NCI-H1694 (cell line): ENCODE results near the gene TGM2.

Source experiments
- DNase-seq: peaks from one replicate; lab custom pipeline; 2025; lab: John Stamatoyannopoulos, UW

Gene TGM2

DNA sequence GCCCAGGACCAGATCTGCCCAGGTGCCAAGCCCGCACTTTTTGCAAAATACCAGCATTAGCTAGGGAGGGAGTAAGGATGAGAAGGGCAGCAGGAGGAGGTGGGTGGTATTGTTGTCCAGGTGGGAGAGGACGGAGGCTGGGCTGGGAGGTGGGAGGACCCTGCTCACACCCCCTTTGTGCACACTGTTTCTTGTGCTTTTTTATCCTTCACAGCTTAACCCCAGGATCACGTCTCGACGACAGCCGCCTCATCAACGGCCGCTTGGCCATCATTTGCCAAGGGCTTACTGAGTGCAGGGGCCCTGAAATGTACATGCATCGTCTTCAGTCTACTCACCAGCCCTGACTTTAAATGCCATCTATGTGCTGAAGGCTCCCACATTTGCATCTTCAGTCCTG lies 12.1 kb upstream of the TGM2 start:
- no peak for DNase-seq

DNA sequence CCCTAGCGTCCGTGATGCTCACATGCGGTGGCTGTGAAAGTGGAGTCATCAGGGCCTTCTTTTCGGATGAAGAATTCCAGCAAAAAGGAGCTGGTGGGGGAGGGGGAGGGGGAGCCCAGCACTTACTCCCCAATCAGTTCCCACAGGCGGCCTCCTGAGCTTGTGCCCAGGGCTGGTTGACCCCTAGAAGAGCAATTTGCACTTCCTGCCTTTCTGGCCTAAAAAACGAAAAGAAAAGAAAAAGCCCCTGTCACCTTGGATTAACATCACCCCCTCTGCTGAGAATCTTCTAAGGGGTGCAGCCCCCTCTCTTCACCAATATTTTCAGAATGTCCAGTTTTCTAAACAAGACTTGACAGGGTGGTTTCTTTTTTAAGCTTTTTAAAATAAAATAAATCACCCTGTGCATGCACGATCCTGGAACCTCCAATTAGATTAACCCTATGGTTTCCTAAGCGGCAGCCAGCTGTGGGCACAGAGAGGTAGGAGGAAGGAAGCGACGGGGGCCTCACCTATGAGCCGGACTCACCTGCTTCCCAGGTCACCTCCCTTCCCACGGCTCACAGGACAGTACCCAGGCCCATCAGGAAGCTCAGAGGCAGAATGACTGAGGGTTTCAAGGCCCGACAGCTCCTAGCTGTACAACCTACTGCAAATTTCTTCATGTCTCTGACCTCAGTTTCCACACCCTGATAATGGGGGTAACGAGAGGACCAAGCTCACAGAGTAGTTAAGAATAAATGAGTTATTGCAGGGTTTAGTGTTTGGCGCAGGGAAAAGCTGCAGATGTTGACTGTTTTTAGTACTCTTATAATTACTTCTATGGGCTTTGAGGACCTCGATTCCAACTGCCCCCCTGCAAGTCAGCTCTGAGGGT lies 10.5 kb upstream of the TGM2 start:
- DNase-seq, result no peak

DNA sequence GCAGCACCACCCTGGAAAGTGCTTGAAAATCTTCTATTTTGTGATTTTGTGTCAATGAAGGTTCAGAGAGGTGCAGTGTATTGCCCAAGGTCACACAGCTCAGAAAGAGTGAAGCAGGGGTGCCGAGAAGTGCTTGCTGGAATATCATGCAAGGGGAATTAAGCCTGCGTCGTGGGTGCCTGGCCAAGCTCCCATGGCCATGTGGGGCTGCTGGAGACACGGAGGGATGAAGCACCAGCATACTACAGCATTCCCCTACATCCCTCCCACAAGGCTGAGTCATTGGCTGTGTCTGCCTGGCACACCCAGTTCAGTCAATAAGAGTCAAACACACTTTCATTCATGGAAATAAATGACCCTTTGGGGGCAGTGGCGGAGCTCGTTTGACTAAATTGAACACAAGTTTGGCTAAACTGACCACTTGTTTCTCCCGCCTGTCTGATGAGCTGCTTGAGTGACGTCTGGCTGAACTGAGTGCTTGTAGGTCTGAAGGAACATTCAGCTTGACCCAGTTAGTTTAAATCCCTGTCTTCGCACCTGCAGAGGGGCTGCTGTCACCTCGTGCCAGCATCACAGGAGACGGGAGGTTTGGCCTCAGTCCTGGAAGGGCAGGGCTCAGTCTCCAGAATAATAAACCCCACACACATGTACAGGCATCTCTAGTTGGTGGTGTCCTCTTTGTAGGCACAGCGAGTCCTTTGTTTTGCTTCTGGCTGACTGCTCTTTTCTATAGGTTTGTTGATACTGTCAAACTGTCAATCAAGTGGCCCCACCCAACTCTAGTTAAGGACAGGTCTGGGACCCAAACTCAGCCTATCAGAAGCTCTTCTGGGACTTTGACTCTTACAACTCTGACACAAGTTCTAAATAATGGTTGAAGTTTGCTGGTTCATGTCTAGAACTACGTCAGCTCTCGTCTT lies 8.4 kb upstream of the TGM2 start:
- DNase-seq, result no peak

DNA sequence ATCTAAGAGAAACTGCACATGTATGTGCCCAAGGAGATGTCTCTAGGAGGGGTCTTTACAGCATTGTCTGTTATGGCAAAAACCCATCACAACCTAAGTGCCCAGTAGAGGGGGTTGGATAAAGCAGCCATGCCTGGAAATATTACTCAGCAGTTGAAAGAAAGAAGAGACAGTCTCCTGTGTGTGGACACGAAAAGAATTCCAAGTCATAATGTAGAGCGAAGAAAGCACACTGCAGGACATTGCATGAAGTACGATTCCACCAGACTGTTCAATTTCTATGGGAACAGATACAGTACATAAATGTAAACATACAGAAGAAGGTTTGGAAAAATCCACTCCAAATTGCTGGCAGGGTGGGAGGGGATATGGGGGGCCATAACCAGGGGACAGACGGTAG lies 7.3 kb upstream of the TGM2 start:
- DNase-seq, result no peak

DNA sequence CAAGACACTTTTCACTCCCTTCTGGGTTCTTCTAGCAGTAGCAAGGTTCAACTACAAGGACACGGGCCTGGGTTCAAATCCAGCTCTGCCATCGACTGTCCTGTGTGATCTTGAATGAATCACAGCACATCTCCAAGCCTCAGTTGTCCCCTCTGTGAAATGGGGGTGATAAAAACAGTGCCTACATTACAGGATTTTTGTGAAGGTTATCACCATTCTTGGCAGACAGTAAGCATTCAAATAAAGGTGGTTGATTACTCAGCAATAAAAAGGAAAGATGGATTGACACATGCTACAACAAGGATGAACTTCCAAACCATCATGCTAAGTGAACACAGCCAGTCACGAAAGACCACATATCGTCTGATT lies 6.6 kb upstream of the TGM2 start:
- DNase-seq, result no peak

DNA sequence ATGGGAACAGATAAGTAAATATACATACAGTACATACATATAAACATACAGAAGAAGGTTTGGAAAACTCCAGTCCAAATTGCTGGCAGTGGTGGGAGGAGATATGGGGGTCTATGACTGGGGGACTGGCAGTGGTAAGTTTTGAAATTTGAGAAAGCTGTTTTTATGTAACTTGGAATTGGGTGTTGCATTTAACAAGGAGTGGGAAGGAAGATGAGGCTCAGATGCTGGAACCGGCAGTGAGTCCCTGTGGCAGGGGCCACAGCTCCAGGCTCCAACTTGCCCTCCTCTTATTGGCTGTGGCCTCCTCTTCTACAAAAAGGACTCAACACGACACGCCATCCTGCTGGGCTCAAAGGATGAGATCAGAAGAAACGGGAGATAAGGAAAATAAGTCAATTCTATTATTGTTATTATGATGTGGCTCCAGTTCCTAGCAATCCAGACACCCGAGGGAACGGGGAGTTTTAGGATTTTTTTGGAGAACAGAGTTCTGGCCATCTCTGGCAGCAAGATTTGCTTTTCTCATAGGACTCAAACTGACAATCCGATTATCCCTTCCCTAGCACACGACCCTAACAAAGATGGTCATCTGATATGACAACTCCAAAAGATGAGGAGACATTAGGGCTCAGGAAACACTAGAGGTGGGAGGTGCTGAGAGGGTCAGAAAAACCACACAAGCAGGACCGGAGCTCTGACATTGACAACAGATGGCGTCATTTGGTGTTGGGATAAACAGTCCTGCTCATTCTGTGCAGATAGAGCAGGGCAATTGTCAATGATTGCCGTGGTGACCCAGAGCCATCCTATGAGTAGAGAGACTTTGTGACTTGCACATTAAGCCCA lies 6.0 kb upstream of the TGM2 start:
- no peak for DNase-seq

DNA sequence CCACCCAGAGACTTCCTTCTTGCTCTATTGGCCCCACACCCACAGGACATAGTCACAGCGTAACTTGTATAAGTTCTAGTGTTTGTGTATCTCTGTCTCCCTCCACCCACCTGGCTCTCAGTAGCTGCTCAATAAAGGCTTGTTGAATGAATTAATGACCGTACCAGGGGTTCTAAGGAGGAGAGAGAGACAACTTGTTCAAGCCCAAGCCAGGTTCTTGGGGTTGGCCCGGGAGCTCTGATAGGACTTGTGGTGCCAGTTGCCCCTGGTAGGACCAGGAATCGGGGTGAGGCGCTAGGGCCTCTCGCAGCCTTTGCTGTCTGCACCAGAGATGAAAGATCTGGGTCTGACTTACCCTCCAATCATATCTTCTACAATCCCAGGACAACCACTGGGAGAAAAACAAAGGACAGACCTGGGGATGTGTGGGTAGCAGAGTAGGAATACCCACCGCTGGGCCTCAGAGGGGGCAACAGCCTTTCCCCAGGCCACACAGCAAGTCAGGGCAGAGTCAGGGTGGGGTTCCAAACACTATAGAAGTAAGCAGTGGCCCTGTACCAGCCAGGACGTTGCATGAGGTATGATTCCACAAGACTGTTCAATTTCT lies 5.3 kb upstream of the TGM2 start:
- DNase-seq, result no peak

DNA sequence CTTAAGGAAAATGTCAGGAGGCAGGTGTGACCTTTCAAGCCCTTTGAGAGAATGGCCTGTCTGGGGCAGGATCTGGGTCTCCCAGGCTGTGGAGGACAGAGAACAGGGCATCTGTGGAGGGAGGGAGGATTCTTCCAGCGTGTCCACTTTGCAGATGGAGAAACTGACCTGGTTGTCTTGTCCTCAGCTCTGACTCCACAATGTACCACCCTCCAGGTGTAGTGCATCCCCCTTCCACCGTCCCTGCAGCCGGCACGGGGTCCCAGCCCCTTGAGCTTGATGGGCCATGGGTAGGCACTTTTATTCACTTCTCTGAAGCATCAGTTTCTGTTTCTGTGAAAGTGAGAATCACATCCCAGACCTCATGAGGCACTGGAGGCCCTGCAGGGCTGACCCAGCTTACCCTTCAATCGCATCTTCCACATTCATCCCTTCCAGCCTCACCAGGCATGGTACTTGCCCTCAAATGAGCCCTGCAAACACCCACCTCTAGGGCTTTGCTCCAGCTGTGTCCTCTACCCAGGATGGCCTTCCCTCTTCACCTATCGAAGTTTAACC lies 4.6 kb upstream of the TGM2 start:
- no peak for DNase-seq

DNA sequence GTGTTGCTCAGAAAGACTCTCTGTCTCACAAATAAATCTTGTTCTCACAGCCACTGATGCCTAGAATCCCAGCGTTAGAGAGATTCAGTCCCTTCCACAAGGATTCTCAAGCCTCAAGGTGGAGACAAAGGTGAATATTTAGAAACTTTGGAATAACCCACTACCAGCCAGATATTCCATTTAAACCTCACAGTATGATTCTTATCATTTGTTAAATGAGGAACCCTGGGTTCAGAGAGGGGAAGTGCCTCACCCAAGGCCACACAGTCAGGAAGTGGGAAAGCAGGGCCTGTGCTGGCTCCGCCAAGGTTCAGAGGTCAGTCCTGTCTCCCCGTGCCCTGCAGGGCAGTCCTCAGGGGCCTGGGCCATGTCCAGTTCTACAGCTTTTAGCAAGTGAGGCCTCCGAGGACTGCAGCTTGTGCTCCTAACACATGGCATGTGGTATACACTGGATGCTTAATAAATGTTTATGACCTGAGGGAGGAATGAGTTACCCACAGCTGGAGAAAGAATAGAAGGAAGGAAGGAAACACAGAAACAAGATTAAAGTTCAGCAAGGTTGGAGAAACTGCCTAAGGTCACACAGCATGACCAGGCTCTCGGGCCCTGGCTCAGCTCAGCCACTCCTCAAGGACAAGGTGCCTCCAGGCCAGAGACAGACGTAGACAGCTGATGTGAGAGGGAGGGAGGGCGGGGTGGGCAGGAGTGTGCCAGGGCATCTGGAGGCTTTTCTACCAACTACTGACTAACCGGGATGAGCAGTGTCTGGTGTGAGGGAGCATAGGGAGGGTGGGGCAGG lies 3.9 kb upstream of the TGM2 start:
- DNase-seq, result no peak

DNA sequence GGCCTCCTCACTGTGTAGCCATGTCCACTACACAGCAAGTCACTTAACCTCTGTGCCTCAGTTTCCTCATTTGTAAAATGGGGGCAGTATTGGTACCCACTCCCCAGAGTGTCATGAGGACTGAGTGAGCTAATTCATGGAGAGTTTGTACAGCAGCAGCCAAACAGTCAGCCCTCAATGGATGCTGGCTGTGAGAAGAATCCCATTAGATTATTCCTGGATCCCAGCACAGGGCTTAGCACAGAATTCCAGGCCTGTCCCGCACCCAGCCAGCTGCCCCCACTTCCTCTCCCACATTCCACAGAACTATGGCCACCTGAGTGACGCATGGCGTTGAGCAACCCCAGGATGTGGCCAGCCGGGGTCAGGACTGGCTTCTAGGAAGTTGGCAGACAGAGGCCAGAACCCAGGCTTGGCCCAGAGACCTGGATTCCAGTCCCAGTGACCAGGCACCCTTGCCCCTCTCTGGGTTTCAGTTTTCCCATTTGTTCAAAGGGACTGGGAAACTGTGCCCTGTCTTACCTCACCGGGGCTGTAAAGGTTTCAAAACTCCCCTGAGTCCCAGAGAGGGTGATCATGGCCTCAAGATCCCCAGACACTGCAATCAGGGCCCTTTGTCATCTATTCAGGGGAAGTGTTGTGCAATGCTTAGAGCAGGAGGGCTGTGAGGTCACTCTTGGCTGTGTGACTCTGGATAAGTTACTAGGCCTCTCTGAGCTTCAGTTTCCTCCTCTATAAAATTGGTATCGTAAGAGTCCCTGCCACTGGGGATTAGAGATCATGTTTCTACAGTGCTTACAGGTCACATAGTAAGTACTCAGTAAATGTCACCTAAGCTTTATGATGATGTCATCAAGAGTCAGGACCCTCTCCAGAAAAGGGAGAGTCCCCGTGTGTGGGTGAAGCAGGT lies 3.0 kb upstream of the TGM2 start:
- DNase-seq, result no peak

DNA sequence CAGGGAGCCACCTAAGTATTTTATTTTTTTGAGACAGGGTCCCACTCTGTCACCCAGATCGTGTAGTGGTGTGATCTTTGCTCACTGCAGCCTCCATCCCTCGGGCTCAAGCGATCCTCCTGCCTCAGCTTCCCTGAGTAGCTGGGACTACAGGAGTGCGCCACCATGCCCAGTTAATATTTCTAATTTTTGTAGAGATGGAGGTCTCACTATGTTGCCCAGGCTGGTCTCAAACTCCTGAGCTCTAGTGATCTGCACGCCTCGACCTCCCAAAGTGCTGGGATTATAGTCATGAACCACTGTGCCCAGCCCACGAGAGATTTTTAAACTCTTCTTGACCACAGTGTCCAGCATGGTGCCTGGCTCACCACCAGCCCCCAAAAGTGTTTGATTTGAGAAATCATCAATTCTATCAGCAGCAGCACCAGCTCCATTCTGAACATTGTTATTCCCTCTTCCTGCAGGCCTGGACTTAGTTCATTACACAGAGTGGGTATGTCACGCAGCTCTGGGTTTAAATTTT lies 2.3 kb upstream of the TGM2 start:
- no peak for DNase-seq

DNA sequence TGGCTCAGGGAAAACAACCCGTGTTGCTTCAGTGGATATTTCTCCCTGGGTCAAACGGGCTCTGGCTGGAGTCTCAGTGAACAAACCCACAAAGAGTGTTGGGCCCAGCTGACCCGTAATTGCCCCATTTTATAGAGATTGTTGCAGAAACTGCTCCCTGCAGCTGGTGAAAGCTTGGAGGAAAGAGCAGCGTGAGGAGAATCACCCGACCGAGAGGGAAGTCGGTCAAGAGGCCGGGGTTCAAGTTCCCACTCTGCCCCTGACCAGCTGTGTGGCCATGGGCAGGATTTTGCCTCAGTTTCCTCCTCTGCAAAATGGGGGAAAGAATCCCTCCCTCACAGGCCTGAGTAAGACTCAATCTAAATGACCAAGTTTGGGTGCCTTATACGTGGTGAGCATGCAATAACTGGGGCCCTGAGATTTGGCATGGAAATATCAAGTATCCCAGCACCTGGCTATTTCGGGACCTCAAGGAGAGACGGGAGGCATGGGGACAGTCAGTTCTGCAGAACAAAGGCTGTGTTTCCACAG lies 1.7 kb upstream of the TGM2 start:
- DNase-seq, result no peak

DNA sequence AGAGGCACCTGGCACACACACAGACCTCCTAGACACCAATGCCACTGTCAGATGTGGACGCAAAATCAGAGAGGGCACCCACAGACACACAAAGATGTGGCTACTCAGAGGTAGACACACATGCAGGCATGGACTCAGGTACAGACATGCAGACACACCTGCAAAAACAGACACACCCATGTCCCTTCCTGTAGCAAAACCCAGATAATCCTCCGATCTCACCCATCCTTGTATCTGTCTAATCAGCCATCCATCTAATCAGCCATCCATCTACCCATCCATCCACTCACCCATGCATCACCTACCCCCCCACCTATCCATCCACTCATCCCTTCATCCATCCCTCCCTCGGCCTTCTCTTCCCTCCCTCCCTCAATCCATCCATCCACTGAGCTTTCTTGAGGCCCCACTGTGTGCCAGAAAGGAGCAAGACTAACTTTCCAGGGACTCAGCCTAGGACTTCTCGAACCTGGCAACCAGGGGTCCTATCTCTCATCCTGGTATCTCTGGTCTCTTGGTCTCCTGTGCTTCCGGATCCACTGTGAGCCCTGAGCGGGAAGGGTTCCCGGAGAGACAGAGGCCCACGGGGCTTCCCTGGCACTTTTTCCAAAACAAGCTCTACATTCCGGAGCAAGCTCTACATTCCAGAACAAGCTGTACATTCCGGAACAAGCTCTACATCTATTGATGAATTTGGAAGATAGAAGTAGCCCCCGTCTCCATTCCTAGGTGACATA lies 1.1 kb upstream of the TGM2 start:
- DNase-seq, result no peak

DNA sequence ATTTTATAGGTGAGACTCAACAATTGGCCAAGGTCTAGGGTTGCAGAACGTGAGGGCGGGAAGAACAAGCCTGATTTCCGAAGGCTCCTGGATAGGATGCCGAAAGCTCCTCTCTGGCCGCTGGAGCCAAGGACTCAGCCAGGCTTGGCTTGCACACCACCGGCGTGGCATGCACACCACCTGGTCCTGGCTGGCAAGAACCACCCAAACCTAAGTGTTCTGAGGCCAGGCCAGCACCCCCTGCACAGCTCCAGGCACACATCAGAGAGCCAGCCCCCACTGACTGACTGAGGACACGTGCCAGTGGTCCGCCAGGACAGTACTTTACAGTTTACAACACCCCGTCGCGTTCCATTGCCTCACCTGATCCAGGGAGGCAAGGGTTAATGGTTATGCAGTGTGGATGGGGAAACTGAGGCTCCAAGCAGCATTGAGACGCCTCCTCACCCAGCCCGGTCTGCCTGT lies 414 bp downstream of the TGM2 start:
- DNase-seq, result no peak

DNA sequence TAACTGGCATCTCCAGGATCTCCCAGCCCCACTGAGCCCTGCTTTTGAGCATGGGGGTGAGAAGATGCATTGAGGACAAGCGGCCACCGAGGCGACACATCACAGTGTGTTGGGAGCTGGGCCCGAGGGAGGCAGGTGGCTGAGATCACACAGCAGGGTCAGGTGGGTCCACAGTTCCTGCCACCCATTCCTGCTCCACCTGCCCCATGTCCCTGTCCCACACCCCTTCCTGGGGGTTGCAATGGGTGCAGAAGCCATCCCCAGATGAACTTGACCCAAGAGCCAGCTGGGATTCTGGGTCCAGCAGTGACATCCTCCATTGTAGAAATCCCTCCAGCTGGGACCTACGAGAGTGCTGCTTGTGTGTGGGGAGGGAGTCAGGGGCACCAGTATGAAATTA lies 1.0 kb downstream of the TGM2 start:
- no peak for DNase-seq

DNA sequence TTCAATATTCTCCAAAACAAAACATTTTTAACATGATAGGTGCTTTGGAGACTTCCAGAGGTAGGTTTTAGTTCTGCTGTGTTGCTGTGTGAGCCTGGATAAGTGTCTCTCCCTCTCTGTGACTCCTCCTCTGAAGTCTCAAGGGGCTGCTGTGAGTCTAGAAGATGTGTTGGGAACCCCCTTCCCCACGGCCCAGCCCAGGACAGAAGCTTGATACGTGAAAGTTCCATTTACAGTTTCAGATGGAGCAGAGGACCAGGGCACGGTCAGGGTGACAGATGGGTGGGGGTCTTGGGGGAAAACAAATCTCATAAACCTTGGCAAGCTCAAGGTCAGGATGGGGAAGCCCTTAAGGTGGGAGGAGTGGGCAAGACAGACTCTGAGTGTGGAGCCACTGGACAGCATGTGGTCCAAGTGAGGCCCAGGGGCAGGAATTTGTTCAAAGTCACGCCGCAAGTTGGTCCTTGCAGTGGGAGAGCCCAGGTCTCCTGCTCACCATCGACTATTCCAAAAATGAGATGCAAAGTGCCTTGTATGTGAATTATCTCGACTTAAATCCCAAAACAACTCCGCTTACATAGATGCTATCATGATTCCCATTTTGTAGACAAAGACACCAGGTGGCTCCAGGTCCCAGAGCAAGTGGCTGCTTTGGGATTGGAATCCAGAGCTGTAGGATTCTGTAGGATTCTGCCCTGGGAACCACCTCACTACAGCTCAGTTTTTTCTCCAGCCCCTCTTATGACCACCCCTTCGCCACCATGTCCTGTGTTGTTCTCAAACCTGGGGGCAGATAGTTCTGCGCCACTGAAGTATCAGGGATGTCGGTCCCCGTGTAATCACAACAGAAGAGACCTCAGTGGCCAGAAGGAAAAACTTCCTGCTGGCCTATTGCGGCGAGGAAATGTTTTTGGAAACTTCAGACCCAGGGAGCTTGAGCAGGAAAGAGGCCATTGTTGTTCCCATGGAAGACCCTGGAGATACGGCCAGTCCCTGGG lies 1.9 kb downstream of the TGM2 start:
- DNase-seq, result no peak

DNA sequence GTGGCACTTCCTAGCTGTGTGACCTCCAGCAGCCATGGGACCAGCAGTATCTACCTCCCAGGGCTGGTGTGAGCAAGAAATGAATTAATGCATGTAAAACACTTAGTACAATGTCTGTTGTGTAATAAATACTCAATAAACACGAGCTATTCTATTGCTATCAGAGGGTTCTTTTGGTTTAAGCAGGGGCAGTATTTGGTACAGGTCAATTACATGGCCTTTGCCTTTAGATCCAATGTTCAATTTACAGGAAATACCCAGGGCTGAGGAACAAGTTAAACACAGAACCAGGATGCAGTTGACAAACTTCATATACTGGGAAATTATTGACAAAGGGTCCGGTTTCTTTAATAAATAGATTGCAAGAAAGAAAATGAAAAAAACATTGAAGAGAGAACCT lies 2.9 kb downstream of the TGM2 start:
- no peak for DNase-seq
